ENCODE data around the gene CCDC187. TPM values are rescaled to one million over a fixed set of nuclear protein-coding genes. Genes with fewer than 3 reads are reported as not detected.

CCDC187 gene
- total RNA-seq, 2 experiments from 2014 or later, result not detected

GRCh38 chr9:136309806-136310220, 5.9 kb upstream of the CCDC187 start:
- CTCF ChIA-PET, result no interaction called here
- H3K27me3 Mint-ChIP-seq, result no peaks in the 10 kb centered on the region

DNA sequence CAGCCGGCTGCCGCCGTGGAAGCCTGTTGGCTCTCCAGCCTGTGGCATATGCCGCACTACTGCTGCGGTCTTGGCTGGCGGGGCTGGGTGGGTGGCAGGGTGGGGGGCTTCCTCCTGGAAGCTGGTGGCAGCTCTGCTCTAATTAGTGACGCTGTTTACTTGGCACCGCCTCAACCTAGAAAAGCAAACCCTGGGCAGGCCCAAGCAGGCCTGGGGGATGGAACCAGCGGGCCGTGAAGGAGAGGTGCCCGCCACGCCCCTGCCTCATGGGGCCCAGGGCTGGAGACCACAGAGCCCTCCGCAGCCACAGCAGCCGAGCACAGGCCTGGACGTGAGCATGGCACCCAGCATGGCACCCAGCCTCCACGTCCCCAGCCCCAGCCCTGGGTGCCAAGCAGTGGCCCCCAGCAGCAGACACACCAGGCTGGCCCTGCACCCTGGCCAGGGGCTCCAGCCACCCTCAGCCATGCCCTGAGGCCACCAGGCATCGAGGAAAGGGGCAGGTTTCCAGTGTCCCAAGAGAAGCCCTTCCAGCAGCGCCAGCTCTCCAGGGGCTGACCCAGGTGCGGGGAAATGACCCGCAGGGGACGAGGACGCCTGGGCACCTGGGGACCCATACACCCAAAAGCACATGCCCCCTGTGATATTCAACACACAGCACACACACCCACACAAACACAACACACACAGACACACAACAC, 5.4 kb upstream of the CCDC187 start:
- H3K9me3 Mint-ChIP-seq, result peaks cover under 1% of the 10 kb centered on the region
- H3K27ac Mint-ChIP-seq, result no peak overlapping the region
- H3K4me3 Mint-ChIP-seq, result no peak overlapping the region
- no peaks in the 10 kb centered on the region for H3K4me1 Mint-ChIP-seq
- POLR2A ChIA-PET, result no interaction called here
- CTCF ChIA-PET, result no interaction called here
- DNase-seq, result no peak
- no peaks in the 10 kb centered on the region for H3K27me3 Mint-ChIP-seq
- no peaks in the 10 kb centered on the region for H3K36me3 Mint-ChIP-seq (ENCODE audit: low read depth)

More at GRCh38 chr9:136309806-136310220, 5.9 kb upstream of the CCDC187 start:
- no peaks in the 10 kb centered on the region for H3K36me3 Mint-ChIP-seq (ENCODE audit: low read depth)
- H3K27ac Mint-ChIP-seq, result no peak overlapping the region
- peaks cover 6% of the 10 kb centered on the region for H3K9me3 Mint-ChIP-seq
- H3K4me3 Mint-ChIP-seq, result no peak overlapping the region
- POLR2A ChIA-PET, result no interaction called here
- H3K4me1 Mint-ChIP-seq, result no peaks in the 10 kb centered on the region
- no peak for DNase-seq

DNA sequence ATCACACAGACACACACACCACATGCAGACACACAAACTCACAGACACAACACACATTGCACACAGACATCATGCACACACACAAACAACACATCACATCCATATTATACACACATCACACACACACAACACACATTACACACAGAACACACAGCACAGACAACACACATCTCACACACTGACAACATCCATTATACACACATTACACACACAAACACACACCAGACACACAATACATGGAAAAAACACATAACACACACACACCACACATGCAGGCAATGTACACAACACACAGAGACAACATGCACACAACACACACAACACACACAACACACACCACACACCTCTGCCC, 4.8 kb upstream of the CCDC187 start:
- no peak overlapping the region for H3K4me3 Mint-ChIP-seq
- no peak for DNase-seq
- H3K4me1 Mint-ChIP-seq, result no peaks in the 10 kb centered on the region
- no peaks in the 10 kb centered on the region for H3K36me3 Mint-ChIP-seq (ENCODE audit: low read depth)
- CTCF ChIA-PET, result no interaction called here
- no peaks in the 10 kb centered on the region for H3K27me3 Mint-ChIP-seq
- no peak overlapping the region for H3K27ac Mint-ChIP-seq
- H3K9me3 Mint-ChIP-seq, result no peaks in the 10 kb centered on the region
- POLR2A ChIA-PET, result no interaction called here

GRCh38 chr9:136308006-136308701, 4.3 kb upstream of the CCDC187 start:
- ChIA-PET POLR2A (no interaction called here), CTCF (no interaction called here)
- Mint-ChIP-seq H3K36me3 (ENCODE audit: low read depth) (no peaks in the 10 kb centered on the region), H3K9me3 (no peaks in the 10 kb centered on the region), H3K4me3 (no peak overlapping the region), H3K27me3 (no peaks in the 10 kb centered on the region), H3K27ac (no peak overlapping the region), H3K4me1 (no peaks in the 10 kb centered on the region)
- DNase-seq, result no peak

DNA sequence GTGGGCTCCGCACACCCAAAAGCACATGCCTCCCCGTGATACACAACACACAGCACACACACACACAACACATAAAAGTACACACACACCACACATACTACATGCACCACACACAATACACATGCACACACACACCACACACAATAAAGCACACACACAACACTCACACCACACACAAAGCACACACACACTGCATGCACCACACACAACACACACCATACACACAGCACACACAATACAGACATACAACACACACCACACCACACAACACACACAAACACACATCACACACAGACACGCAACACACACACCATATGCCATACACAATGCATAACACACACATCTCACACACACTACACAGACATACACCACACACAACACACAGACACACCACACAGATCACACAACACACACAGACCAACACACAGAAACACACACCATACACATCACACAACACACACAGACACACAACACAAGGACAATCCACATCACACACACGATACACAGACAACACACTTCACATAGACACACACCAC, 3.4 kb upstream of the CCDC187 start:
- H3K4me1 Mint-ChIP-seq, result no peaks in the 10 kb centered on the region
- ChIA-PET CTCF (no interaction called here), POLR2A (no interaction called here)
- H3K4me3 Mint-ChIP-seq, result no peak overlapping the region
- H3K9me3 Mint-ChIP-seq, result no peaks in the 10 kb centered on the region
- H3K27ac Mint-ChIP-seq, result no peak overlapping the region
- H3K36me3 Mint-ChIP-seq (ENCODE audit: low read depth), result no peaks in the 10 kb centered on the region
- no peak for DNase-seq
- H3K27me3 Mint-ChIP-seq, result no peaks in the 10 kb centered on the region

GRCh38 chr9:136306211-136307208, 2.6 kb upstream of the CCDC187 start:
- Mint-ChIP-seq H3K36me3 (ENCODE audit: low read depth) (no peaks in the 10 kb centered on the region), H3K9me3 (no peaks in the 10 kb centered on the region), H3K4me3 (no peak overlapping the region), H3K27me3 (no peaks in the 10 kb centered on the region), H3K27ac (no peak overlapping the region), H3K4me1 (no peaks in the 10 kb centered on the region)
- no peak for DNase-seq
- ChIA-PET CTCF (no interaction called here), POLR2A (no interaction called here)

- Mint-ChIP-seq H3K9me3 (no peaks in the 10 kb centered on the region), H3K27me3 (no peaks in the 10 kb centered on the region), H3K4me1 (no peaks in the 10 kb centered on the region), H3K27ac (no peak overlapping the region), H3K36me3 (ENCODE audit: low read depth) (no peaks in the 10 kb centered on the region), H3K4me3 (no peak overlapping the region)
- DNase-seq, result no peak
- CTCF ChIA-PET, result no interaction called here
- POLR2A ChIA-PET, result no interaction called here
These were observed 1.9 kb upstream of the CCDC187 start for GRCh38 chr9:136305804-136306203.

- Mint-ChIP-seq H3K27me3 (no peaks in the 10 kb centered on the region), H3K27ac (no peak overlapping the region), H3K4me3 (no peak overlapping the region), H3K4me1 (no peaks in the 10 kb centered on the region), H3K36me3 (ENCODE audit: low read depth) (no peaks in the 10 kb centered on the region), H3K9me3 (no peaks in the 10 kb centered on the region)
- CTCF ChIA-PET, result no interaction called here
- POLR2A ChIA-PET, result no interaction called here
- DNase-seq, result no peak
These were observed 1.1 kb upstream of the CCDC187 start for GRCh38 chr9:136304981-136305380.

DNA sequence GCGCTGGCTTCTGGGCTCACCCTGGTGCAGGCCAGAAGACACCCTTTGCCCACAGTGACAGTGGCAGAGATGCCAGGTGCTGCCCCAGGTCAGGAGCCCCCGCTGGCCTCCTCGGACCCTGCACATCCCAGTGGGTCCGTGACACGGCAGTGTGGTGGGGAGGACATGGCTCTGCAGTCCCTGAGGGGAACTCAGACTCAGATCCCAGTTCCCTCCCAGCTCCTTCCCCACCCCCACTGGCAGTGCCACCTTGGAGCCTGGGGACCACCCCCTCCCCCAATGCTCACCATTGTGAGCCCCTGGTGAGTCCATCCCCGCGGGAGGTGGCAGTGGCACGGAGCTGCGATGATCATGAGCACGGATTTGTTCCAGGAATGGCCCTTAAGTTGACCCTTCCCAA, 562 bp upstream of the CCDC187 start:
- CTCF ChIA-PET, result no interaction called here
- no peaks in the 10 kb centered on the region for H3K9me3 Mint-ChIP-seq

GRCh38 chr9:136303066-136303824, 649 bp downstream of the CCDC187 start:
- Mint-ChIP-seq H3K27me3 (no peaks in the 10 kb centered on the region), H3K4me1 (no peaks in the 10 kb centered on the region), H3K27ac (no peak overlapping the region), H3K36me3 (ENCODE audit: low read depth) (no peaks in the 10 kb centered on the region), H3K9me3 (no peaks in the 10 kb centered on the region), H3K4me3 (no peak overlapping the region)
- CTCF ChIA-PET, result no interaction called here
- POLR2A ChIA-PET, result no interaction called here
- DNase-seq, result no peak

More for the DNA sequence above, 562 bp upstream of the CCDC187 start:
- H3K4me3 Mint-ChIP-seq, result no peak overlapping the region
- no peaks in the 10 kb centered on the region for H3K36me3 Mint-ChIP-seq (ENCODE audit: low read depth)
- no peaks in the 10 kb centered on the region for H3K4me1 Mint-ChIP-seq
- no peak overlapping the region for H3K27ac Mint-ChIP-seq
- POLR2A ChIA-PET, result no interaction called here
- DNase-seq, result no peak
- H3K27me3 Mint-ChIP-seq, result no peaks in the 10 kb centered on the region

GRCh38 chr9:136302527-136302926, 1.4 kb downstream of the CCDC187 start:
- POLR2A ChIA-PET, result no interaction called here
- no peak overlapping the region for H3K27ac Mint-ChIP-seq
- H3K9me3 Mint-ChIP-seq, result no peaks in the 10 kb centered on the region
- no peaks in the 10 kb centered on the region for H3K4me1 Mint-ChIP-seq
- CTCF ChIA-PET, result no interaction called here
- no peaks in the 10 kb centered on the region for H3K27me3 Mint-ChIP-seq
- no peaks in the 10 kb centered on the region for H3K36me3 Mint-ChIP-seq (ENCODE audit: low read depth)
- no peak for DNase-seq
- no peak overlapping the region for H3K4me3 Mint-ChIP-seq

DNA sequence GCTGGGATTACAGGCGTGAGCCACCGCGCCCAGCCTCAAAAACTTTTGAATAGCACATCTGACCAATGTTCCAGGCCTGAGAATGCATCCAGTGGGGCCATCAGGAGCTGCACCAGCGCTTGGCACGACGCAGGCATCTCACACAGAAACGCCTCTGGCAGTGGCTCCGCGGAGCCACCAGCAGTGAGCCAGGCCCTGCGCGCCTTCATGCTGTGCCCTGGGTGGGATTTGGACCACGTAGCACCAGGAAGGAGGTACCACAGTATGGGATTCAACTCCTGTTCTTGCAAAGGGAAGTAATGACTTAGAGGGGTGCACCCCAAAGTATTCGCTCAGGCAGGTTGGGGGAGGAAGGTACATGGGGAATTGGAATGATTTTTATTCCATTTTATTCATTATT, 3.0 kb downstream of the CCDC187 start:
- CTCF ChIA-PET, result no interaction called here
- DNase-seq, result no peak
- Mint-ChIP-seq H3K27ac (no peak overlapping the region), H3K9me3 (no peaks in the 10 kb centered on the region), H3K27me3 (no peaks in the 10 kb centered on the region), H3K4me1 (no peaks in the 10 kb centered on the region), H3K36me3 (ENCODE audit: low read depth) (no peaks in the 10 kb centered on the region), H3K4me3 (no peak overlapping the region)
- POLR2A ChIA-PET, result no interaction called here

DNA sequence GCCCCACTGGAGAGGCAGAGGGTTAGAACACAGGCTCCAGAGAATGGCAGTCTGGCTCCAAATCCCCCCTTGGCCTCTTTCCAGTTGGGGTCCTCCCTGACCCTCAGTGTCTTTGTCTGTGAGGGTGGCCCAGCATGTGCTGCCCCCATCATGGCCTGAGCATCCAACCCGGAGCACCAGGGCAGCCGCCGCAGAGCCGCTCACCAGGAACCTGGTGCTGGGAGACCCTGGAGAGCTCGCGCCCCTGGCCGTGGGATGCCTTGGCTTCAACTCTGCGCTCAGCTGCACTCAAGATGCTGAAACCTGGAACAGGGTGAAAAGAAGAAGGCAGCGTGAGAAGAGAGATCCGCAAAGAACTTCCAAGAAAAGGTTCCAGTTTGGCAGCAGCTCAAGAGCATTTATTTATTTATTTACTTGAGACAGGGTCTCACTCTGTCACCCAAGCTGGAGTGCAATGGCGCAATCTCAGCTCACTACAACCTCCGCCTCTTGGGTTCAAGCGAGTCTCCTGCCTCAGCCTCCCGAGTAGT, 3.8 kb downstream of the CCDC187 start:
- H3K4me1 Mint-ChIP-seq, result no peaks in the 10 kb centered on the region
- no peak overlapping the region for H3K27ac Mint-ChIP-seq
- POLR2A ChIA-PET, result no interaction called here
- no peak for DNase-seq
- no peaks in the 10 kb centered on the region for H3K27me3 Mint-ChIP-seq
- H3K4me3 Mint-ChIP-seq, result no peak overlapping the region
- CTCF ChIA-PET, result no interaction called here
- no peaks in the 10 kb centered on the region for H3K36me3 Mint-ChIP-seq (ENCODE audit: low read depth)
- H3K9me3 Mint-ChIP-seq, result no peaks in the 10 kb centered on the region
